Measurements from ENCODE around the gene ARL4D.

DNA sequence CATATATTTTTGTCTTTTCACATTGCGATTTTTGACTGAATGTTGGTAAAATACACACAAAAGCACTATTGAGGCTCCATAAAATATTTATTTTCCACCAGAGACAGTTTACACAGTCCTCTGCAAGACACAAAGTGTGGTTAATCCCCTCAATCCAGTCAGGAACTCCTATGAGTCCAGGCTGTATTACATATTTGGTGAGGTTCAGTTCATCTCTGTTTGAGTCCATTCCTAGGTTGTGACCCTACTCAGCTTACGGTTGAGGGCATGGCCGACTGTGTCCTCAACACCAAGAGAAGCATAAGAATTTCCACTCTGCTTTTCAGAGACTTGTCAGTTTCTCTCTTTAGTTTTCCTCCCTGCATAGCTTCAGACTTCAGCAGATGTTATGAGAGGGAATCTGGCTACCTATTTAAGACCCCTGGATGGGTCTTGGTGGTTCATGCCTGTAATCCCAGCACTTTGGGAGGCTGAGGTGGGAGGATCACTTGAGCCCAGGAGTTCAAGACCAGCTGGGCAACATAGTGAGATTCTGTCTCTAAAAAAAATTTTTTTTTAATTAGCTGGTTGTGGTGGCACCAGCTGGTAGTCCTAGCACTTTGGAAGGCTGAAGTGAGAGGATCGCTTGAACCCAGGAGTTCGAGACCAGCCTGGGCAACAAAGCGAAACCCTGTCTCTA lies 25.1 kb downstream of the ARL4D start:
- TF ChIP-seq, protein P1, sequence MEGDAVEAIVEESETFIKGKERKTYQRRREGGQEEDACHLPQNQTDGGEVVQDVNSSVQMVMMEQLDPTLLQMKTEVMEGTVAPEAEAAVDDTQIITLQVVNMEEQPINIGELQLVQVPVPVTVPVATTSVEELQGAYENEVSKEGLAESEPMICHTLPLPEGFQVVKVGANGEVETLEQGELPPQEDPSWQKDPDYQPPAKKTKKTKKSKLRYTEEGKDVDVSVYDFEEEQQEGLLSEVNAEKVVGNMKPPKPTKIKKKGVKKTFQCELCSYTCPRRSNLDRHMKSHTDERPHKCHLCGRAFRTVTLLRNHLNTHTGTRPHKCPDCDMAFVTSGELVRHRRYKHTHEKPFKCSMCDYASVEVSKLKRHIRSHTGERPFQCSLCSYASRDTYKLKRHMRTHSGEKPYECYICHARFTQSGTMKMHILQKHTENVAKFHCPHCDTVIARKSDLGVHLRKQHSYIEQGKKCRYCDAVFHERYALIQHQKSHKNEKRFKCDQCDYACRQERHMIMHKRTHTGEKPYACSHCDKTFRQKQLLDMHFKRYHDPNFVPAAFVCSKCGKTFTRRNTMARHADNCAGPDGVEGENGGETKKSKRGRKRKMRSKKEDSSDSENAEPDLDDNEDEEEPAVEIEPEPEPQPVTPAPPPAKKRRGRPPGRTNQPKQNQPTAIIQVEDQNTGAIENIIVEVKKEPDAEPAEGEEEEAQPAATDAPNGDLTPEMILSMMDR (IDR thresholded peaks at IDR 0.05), result no peak
- no peak for TF ChIP-seq POLR2A (IDR thresholded peaks at IDR 0.05)
